CD4-positive, CD25-positive, alpha-beta regulatory T cell (primary cell): Measurements from ENCODE around the gene SLC27A2. TPM values are rescaled to one million over a fixed set of nuclear protein-coding genes. Genes with fewer than 3 reads are reported as not detected.
A peak's percentile ranks its signal among the peaks of the same experiment; 100 is the strongest.

ENCODE experiments used
- ATAC-seq, 2 donors: fragments of 150-1000 bp; cut with Tn5 transposase; one replicate each; pipeline ENCODE4 v1.10.0; 2021; ENCODE audit warnings: low read depth in 2 of 2, moderate number of reproducible peaks in 2 of 2, moderate library complexity in 1 of 2
- DNase-seq, 3 donors: peaks; one replicate each; pipeline versions ENCODE4 v3.0.0 to v3.0.0-alpha.2; 2012 to 2022; ENCODE audit warnings: mixed read lengths in 1 of 3
- H3K27ac ChIP-seq: one replicate; pipeline ENCODE4 v1.7.0; 2013; ENCODE audit warnings: mild to moderate bottlenecking, low read length; ENCODE audit not compliant: insufficient read depth, poor library complexity, severe bottlenecking
- H3K27me3 ChIP-seq: one replicate; pipeline ENCODE4 v1.7.0; 2013; ENCODE audit warnings: low read length; ENCODE audit not compliant: control insufficient read depth, insufficient read depth
- H3K36me3 ChIP-seq: one replicate; pipeline ENCODE4 v1.7.0; 2013; ENCODE audit warnings: mild to moderate bottlenecking, low read length, moderate library complexity; ENCODE audit not compliant: control insufficient read depth, insufficient read depth
- H3K4me1 ChIP-seq: 2 replicates; pipeline ENCODE4 v1.7.0; 2013; ENCODE audit warnings: mild to moderate bottlenecking, low read length; ENCODE audit not compliant: insufficient read depth, control insufficient read depth, poor library complexity, severe bottlenecking
- H3K4me3 ChIP-seq: one replicate; pipeline ENCODE4 v1.7.0; 2013; ENCODE audit warnings: low read depth, mild to moderate bottlenecking, low read length, moderate library complexity
- H3K9me3 ChIP-seq, 2 experiments: 1 replicate in 1 of 2; 2 replicates in 1 of 2; pipeline ENCODE4 v1.7.0; 2013; ENCODE audit warnings: low read length in 2 of 2, mild to moderate bottlenecking in 1 of 2, moderate library complexity in 1 of 2; ENCODE audit not compliant: control insufficient read depth in 2 of 2
- H3K27ac Mint-ChIP-seq, 3 donors: one replicate each; pipeline ENCODE4 v1.8.0; 2020 to 2022; ENCODE audit warnings: mild to moderate bottlenecking in 3 of 3, mixed read lengths in 3 of 3, moderate library complexity in 2 of 3
- H3K27me3 Mint-ChIP-seq: one replicate; pipeline ENCODE4 v1.8.0; 2022; ENCODE audit warnings: mild to moderate bottlenecking, mixed read lengths
- H3K36me3 Mint-ChIP-seq: one replicate; pipeline ENCODE4 v1.8.0; 2020; ENCODE audit warnings: mixed read lengths
- H3K4me1 Mint-ChIP-seq, 4 donors: one replicate each; pipeline ENCODE4 v1.8.0; 2020 to 2022; ENCODE audit warnings: mixed read lengths in 4 of 4, mild to moderate bottlenecking in 1 of 4
- H3K4me3 Mint-ChIP-seq, 4 donors: one replicate each; pipeline ENCODE4 v1.8.0; 2020 to 2022; ENCODE audit warnings: mild to moderate bottlenecking in 4 of 4, mixed read lengths in 4 of 4, moderate library complexity in 3 of 4
- H3K9me3 Mint-ChIP-seq, 7 donors: one replicate each; pipeline ENCODE4 v1.8.0; 2020 to 2022; ENCODE audit warnings: mixed read lengths in 7 of 7, mild to moderate bottlenecking in 3 of 7, moderate library complexity in 2 of 7
- polyA plus RNA-seq, 4 donors: library from polyadenylated mRNA; unstranded; fragments of 300-500 nt; fragmentation: Illumina TruSeq; gene quantifications; one replicate each; pipeline ENCODE4 v1.2.3, GENCODE V29; 2021
- total RNA-seq: library from RNA; stranded (reverse); gene quantifications from one replicate; pipeline ENCODE4 v1.2.3, GENCODE V29; 2022

The SLC27A2 gene
- total and polyA plus RNA-seq, 5 donors from 2014 or later = 0.63 to 1.4 (median 1.2) TPM

DNA sequence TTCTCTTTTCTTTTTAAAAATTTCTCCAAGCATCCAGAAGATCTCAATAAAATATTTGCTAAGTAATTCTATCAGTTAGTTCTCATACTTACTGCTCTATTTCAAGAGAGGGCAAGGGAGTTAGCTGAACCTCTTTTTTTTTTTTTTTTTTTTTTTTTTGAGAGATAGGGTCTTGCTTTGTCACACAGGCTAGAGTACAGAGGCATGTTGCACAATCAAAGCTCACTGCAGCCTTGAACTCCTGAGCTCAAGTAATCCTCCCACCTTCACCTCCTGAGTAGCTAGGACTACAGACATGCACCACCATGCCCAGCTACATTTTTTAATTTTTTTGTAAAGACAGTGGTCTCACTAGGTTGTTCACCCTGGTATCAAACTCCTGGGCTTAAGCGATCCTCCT, 62.2 kb downstream of the SLC27A2 start:
- Mint-ChIP-seq H3K36me3 (no peaks in the 10 kb centered on the region), H3K9me3 (peaks cover 0 to 2% (median 0%) of the 10 kb centered on the region in 7 donors), H3K27ac (no peak overlapping the region), H3K4me1 (peaks cover 12 to 22% (median 18%) of the 10 kb centered on the region in 4 donors), H3K27me3 (no peaks in the 10 kb centered on the region), H3K4me3 (no peak overlapping the region)
- no peak for DNase-seq
- Histone ChIP-seq H3K27ac (no peak overlapping the region), H3K27me3 (no peaks in the 10 kb centered on the region), H3K36me3 (no peaks in the 10 kb centered on the region), H3K4me1 (peaks cover 12% of the 10 kb centered on the region), H3K9me3 (no peaks in the 10 kb centered on the region), H3K4me3 (no peak overlapping the region)
- ATAC-seq = no peak

DNA sequence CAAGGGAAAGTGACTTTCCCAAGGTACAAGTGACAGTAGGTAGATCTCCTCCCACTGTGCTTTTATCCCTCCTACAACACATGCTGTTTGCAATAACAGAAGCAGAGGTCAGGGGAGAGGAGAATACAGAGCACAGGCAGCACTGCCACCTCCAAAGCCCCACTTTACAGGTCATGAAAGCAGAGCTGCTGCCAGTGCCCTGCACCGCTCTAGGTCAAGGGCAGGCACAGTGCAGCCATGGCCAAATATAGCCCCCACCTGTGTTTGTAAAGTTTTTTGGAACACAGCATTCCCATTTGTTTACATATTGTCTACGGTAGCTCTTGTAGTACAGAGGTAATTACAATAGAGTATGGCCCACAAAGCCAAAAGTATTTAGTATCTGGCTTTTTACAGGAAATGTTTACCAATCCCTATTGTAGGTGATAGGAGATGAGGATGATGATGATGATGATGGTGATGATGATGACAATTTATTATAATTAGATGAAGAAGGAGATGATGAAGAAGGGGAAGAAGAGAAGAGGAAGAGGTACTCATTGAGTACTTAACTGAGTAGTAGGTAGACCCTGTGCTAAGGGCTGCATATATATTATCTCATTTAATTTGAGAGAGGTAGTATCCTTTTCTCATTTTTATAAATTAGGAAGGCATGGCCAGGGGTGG, 63.1 kb downstream of the SLC27A2 start:
- no peak overlapping the region for H3K27ac Mint-ChIP-seq
- H3K27ac ChIP-seq = no peak overlapping the region
- peaks cover 13 to 25% (median 20%) of the 10 kb centered on the region in 4 donors for H3K4me1 Mint-ChIP-seq
- DNase-seq (no peak), ATAC-seq (no peak)
- peaks cover 0 to 2% (median 0%) of the 10 kb centered on the region in 7 donors for H3K9me3 Mint-ChIP-seq
- no peaks in the 10 kb centered on the region for H3K9me3 ChIP-seq
- peaks cover 12% of the 10 kb centered on the region for H3K4me1 ChIP-seq
- no peaks in the 10 kb centered on the region for H3K27me3 ChIP-seq
- H3K36me3 ChIP-seq = no peaks in the 10 kb centered on the region
- H3K4me3 ChIP-seq = no peak overlapping the region
- H3K4me3 Mint-ChIP-seq = no peak overlapping the region
- H3K36me3 Mint-ChIP-seq = no peaks in the 10 kb centered on the region
- H3K27me3 Mint-ChIP-seq = no peaks in the 10 kb centered on the region

DNA sequence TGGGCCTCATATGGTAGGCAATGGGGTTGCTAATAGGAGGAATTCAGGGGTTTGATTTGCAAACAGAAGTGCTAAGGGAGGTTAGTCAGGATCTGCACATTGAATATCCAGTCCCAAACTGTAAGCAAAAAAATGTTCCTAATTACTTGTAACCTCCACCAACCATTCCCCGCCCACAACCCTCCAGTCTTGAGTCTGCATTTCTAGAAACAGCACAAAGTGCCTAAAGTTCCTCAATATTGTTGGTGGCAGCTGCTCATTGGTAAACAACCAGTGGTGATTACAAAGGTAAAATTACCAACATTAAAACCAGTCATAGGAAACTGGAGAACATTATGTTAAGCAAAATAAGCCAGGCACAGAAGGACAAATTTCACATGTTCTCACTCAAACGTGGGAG, 64.6 kb downstream of the SLC27A2 start:
- no peak overlapping the region for H3K4me3 Mint-ChIP-seq
- H3K9me3 ChIP-seq = no peaks in the 10 kb centered on the region
- peaks cover 13 to 25% (median 17%) of the 10 kb centered on the region in 4 donors for H3K4me1 Mint-ChIP-seq
- no peaks in the 10 kb centered on the region for H3K36me3 Mint-ChIP-seq
- H3K27ac ChIP-seq = no peak overlapping the region
- peak overlapping the region in 2 of 3 donors; percentile 8 to 47 for H3K27ac Mint-ChIP-seq
- DNase-seq (no peak), ATAC-seq (no peak)
- no peak overlapping the region for H3K4me3 ChIP-seq
- no peaks in the 10 kb centered on the region for H3K36me3 ChIP-seq
- no peaks in the 10 kb centered on the region for H3K27me3 Mint-ChIP-seq
- H3K27me3 ChIP-seq = no peaks in the 10 kb centered on the region
- H3K4me1 ChIP-seq = peaks cover 12% of the 10 kb centered on the region
- H3K9me3 Mint-ChIP-seq = peaks cover 0 to 2% (median 0%) of the 10 kb centered on the region in 7 donors

DNA sequence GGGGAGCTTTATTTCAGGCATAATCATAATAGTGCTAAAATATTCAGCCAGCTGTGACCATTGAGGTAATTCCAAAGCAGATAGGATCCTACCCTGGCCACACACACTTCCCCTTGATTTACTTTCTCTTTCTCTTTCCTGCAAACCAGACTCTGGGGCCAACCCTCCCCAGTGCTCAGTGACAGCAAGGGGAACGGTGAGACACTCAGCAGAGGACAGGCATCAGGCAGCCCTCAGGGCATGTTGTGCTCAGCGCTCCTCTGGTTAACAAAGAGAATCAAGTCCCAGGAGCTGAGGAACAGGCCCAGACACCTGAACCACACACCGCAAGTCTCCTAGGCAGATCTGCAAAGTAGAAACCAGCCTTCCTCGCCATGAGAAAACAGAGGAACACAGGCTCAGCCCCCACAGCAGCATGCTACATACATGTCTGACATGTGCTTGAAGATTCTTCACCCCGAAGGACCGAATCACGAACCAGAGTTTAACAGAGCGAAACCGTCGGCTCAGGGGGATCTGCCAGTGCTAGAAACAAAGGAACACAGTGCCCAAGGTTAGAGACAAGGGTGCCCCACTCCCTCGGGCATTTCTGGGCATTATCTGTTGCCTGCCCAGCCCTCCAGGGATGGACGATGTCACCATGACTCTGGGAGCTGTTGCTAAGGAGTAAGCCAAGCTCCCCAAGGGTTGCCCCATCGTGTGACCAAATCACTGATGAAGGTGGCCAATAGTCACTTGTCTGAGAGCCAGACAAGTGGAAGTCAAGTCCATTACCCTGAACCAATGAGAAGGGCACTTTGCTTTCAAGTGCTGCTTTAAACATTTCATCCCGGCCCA, 66.0 kb downstream of the SLC27A2 start:
- Histone ChIP-seq H3K27ac (peak overlapping the region; percentile 52), H3K4me1 (peaks cover 12% of the 10 kb centered on the region), H3K4me3 (peak overlapping the region; percentile 61), H3K9me3 (no peaks in the 10 kb centered on the region), H3K36me3 (no peaks in the 10 kb centered on the region), H3K27me3 (no peaks in the 10 kb centered on the region)
- ATAC-seq (peak; percentile 81 to 89), DNase-seq (peak in 2 of 3 donors; percentile 45 to 86)
- peaks cover 13 to 25% (median 17%) of the 10 kb centered on the region in 4 donors for H3K4me1 Mint-ChIP-seq
- H3K4me3 Mint-ChIP-seq = peak overlapping the region; percentile 38 to 88 (median 72)
- H3K36me3 Mint-ChIP-seq = no peaks in the 10 kb centered on the region
- peaks cover 0 to 2% (median 0%) of the 10 kb centered on the region in 7 donors for H3K9me3 Mint-ChIP-seq
- H3K27ac Mint-ChIP-seq = peak overlapping the region; percentile 82 to 96 (median 91)
- H3K27me3 Mint-ChIP-seq = no peaks in the 10 kb centered on the region

DNA sequence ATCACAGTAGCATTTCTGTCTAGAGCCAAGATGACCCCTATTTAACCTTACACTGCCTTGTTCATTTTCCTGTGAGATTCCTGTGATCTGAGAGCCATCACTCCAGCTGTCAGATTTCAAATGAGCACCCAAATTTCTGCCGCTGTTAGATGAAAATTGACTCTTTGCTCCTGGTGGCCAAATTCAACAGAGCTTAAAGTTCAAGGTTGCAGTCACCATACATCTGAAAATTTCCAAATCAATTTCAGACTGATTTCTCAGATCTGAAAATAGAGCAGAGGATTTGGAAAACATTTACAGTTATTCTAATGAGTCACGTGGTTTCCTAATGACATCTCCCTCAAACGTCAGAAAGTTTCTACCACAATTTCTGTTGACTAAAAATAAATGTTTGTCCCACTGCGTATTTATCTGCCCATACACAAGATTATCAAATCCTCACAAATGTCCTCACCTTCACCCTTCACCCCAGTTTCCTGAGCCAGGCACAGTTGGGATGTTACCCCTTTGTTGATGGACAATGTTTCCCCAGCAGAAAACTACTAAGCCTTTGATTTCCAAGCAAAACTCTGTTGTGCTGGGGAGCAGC, 67.1 kb downstream of the SLC27A2 start:
- no peak overlapping the region for H3K4me3 ChIP-seq
- peaks cover 12% of the 10 kb centered on the region for H3K4me1 ChIP-seq
- DNase-seq (no peak), ATAC-seq (no peak)
- Mint-ChIP-seq H3K4me1 (peaks cover 13 to 25% (median 17%) of the 10 kb centered on the region in 4 donors), H3K27me3 (no peaks in the 10 kb centered on the region), H3K27ac (peak overlapping the region in 2 of 3 donors; percentile 91 to 96), H3K4me3 (peak overlapping the region in 2 of 4 donors; percentile 28 to 52), H3K9me3 (peaks cover 0 to 2% (median 0%) of the 10 kb centered on the region in 7 donors), H3K36me3 (no peaks in the 10 kb centered on the region)
- no peaks in the 10 kb centered on the region for H3K9me3 ChIP-seq
- H3K36me3 ChIP-seq = no peaks in the 10 kb centered on the region
- no peaks in the 10 kb centered on the region for H3K27me3 ChIP-seq
- H3K27ac ChIP-seq = no peak overlapping the region

DNA sequence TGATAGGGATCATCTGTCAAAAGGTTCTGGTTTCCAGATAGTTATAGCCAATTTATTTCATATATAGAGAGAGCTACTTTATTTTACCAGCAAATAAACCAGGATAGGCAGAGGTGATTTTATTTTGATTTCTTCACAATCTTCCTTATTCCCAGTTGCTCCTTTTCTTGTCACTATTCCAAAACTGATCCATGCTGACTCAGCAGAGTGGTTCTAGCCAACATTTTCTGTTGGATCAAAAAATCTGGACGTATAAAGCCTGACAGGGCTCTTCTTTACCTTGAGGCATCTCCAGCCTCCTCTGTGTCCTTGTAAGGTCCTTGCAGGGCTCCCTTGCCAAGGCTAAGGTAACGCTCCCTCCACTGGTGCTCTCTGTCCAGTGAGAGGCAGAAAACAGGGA, 67.7 kb downstream of the SLC27A2 start:
- Mint-ChIP-seq H3K27ac (peak overlapping the region in 2 of 3 donors; percentile 67 to 91), H3K36me3 (no peaks in the 10 kb centered on the region), H3K4me3 (no peak overlapping the region), H3K4me1 (peaks cover 13 to 25% (median 17%) of the 10 kb centered on the region in 4 donors), H3K27me3 (no peaks in the 10 kb centered on the region), H3K9me3 (peaks cover 0 to 2% (median 0%) of the 10 kb centered on the region in 7 donors)
- Histone ChIP-seq H3K9me3 (no peaks in the 10 kb centered on the region), H3K36me3 (no peaks in the 10 kb centered on the region), H3K4me3 (no peak overlapping the region), H3K4me1 (peaks cover 12% of the 10 kb centered on the region), H3K27me3 (no peaks in the 10 kb centered on the region), H3K27ac (no peak overlapping the region)
- DNase-seq (no peak), ATAC-seq (no peak)

DNA sequence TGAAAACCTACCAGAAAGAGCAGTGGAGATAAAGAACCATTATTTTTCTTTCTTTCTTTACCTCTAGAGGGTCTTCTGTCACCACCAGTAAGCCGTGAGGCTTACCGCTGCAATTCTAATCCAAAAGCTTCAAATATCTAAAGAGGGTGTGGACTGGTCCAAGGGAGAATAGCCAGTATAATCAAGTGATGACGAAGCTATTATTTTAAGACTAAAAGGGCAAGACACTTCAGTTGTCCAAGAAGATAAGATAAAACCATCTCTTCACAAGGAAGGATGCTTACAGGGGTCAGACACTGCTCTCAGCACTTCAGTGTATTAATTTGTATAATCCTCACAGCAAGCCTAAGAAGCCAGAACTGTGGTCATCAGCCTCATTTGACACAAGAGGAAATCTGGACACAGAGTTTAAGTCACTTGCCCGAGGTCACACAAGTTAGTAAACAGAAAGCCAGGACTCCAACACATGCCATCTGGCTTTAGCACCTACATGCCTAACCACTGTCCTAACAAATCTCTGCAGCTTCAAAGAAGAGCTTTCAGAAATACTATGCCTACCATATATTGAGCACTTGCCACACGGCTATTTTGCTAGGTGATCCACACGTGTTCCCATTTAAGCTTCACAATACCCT, 68.9 kb downstream of the SLC27A2 start:
- DNase-seq (no peak), ATAC-seq (no peak)
- Histone ChIP-seq H3K27ac (no peak overlapping the region), H3K4me1 (peaks cover 12% of the 10 kb centered on the region), H3K36me3 (no peaks in the 10 kb centered on the region), H3K4me3 (no peak overlapping the region), H3K9me3 (no peaks in the 10 kb centered on the region), H3K27me3 (no peaks in the 10 kb centered on the region)
- peaks cover 0 to 2% (median 0%) of the 10 kb centered on the region in 7 donors for H3K9me3 Mint-ChIP-seq
- H3K4me1 Mint-ChIP-seq = peaks cover 13 to 25% (median 17%) of the 10 kb centered on the region in 4 donors
- no peak overlapping the region for H3K27ac Mint-ChIP-seq
- no peaks in the 10 kb centered on the region for H3K27me3 Mint-ChIP-seq
- no peaks in the 10 kb centered on the region for H3K36me3 Mint-ChIP-seq
- no peak overlapping the region for H3K4me3 Mint-ChIP-seq
